Measurements from ENCODE around the gene ASAP3. TPM values are rescaled to one million over a fixed set of nuclear protein-coding genes. Genes with fewer than 3 reads are reported as not detected.

The ASAP3 gene
- total and polyA plus RNA-seq, 12 donors: 22.4 to 122 (median 77.3) TPM

GRCh38 chr1:23478896-23479665 lies 4.9 kb downstream of the ASAP3 start:
- Histone ChIP-seq H3K27me3 (no peaks in the 10 kb centered on the region), H3K4me3 (no peak overlapping the region), H3K27ac (peak overlapping the region; percentile 32 to 80 (median 75)), H3K9me3 (replicated peaks in 1 of 3) (no peaks in the 10 kb centered on the region), H3K36me3 (replicated peaks in 1 of 2) (no peaks in the 10 kb centered on the region), H3K4me1 (replicated peaks in 1 of 2) (peaks cover 19 to 35% of the 10 kb centered on the region in 2 donors)
- intact Hi-C loops (cut with DNase I): no loop called here
- peak in 1 of 2 donors; percentile 80 for TF ChIP-seq POLR2A (IDR thresholded peaks at IDR 0.05)
- TF ChIP-seq, protein P1, sequence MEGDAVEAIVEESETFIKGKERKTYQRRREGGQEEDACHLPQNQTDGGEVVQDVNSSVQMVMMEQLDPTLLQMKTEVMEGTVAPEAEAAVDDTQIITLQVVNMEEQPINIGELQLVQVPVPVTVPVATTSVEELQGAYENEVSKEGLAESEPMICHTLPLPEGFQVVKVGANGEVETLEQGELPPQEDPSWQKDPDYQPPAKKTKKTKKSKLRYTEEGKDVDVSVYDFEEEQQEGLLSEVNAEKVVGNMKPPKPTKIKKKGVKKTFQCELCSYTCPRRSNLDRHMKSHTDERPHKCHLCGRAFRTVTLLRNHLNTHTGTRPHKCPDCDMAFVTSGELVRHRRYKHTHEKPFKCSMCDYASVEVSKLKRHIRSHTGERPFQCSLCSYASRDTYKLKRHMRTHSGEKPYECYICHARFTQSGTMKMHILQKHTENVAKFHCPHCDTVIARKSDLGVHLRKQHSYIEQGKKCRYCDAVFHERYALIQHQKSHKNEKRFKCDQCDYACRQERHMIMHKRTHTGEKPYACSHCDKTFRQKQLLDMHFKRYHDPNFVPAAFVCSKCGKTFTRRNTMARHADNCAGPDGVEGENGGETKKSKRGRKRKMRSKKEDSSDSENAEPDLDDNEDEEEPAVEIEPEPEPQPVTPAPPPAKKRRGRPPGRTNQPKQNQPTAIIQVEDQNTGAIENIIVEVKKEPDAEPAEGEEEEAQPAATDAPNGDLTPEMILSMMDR (IDR thresholded peaks at IDR 0.05): no peak
- WGBS, 4 donors: 27 to 39% (median 31%) methylated on average over 9 of the region's 9 CpGs
- peak; percentile 78 to 97 (median 95) for DNase-seq

DNA sequence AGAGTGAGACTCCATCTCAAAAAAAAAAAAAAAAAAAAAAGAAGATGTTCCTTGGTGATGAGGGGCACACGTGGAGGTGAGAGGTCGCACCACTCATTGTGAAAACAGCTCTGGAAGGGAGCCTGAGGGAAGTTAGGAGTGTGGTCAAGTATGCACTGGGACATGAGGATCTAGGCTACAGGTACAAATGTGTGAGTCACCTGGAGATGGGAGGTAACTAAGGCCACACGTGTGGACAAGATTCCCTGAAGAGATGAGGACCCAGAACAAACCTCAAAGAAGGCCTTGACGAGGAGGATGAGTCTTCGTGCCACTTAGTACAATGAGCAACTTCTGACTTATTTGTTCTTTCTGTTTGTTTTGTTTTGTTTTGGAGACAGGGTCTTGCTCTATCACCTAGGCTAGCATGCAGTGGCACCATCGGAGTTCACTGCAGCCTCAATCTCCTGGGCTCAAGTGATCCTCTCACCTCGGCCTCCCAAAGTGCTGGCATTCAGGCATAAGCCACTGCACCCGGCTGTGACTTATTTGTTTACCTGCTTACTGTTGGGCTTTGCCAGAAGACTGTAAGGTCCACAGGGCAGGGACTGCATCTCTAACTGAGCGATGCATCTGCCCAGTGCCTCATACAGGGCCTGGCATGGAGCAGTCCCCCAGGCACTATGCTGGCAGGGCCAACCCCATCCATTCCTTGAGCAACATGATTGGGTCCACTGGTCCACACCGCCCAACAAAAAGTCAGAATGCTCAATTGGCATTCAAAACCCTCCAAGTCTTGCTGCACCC lies 6.4 kb downstream of the ASAP3 start:
- TF ChIP-seq, protein P1 (IDR thresholded peaks at IDR 0.05): no peak
- no peak for TF ChIP-seq POLR2A (IDR thresholded peaks at IDR 0.05)
- Histone ChIP-seq H3K4me3 (no peak overlapping the region), H3K4me1 (replicated peaks in 1 of 2) (peaks cover 15 to 36% of the 10 kb centered on the region in 2 donors), H3K9me3 (replicated peaks in 1 of 3) (no peaks in the 10 kb centered on the region), H3K27me3 (no peaks in the 10 kb centered on the region), H3K36me3 (replicated peaks in 1 of 2) (no peaks in the 10 kb centered on the region), H3K27ac (no peak overlapping the region)
- no peak for DNase-seq
- intact Hi-C loops (cut with DNase I): no loop called here
- 76 to 91% (median 84%) methylated on average over 9 to 10 of the region's 10 CpGs for WGBS, 4 donors

DNA sequence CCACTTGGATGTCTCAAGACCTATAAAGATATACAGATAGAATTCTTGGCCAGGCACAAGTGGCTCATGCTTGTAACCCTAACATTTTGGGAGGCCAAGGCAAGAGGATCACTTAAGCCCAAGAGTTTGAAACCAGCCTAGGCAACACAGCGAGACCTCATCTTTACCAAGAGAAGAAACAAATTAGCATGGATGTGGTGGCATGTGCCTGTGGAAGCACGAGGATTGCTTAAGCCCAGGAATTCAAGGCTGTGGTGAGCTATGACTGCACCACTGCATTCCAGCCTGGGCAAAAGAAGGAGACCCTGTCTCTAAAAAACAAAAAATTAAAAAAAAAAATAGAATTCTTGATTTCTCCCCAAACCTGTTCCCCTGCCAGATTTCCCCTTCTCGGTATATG lies 8.3 kb downstream of the ASAP3 start:
- 62 to 79% (median 68%) methylated on average over 3 of the region's 3 CpGs for WGBS, 4 donors
- Histone ChIP-seq H3K27me3 (no peaks in the 10 kb centered on the region), H3K9me3 (replicated peaks in 1 of 3) (no peaks in the 10 kb centered on the region), H3K27ac (peak overlapping the region in 1 of 5 donors; percentile 59), H3K4me1 (replicated peaks in 1 of 2) (peaks cover 15 to 36% of the 10 kb centered on the region in 2 donors), H3K36me3 (replicated peaks in 1 of 2) (no peaks in the 10 kb centered on the region), H3K4me3 (no peak overlapping the region)
- intact Hi-C loops (cut with DNase I): no loop called here
- DNase-seq: no peak
- TF ChIP-seq, protein P1 (IDR thresholded peaks at IDR 0.05): no peak
- TF ChIP-seq POLR2A (IDR thresholded peaks at IDR 0.05): no peak

DNA sequence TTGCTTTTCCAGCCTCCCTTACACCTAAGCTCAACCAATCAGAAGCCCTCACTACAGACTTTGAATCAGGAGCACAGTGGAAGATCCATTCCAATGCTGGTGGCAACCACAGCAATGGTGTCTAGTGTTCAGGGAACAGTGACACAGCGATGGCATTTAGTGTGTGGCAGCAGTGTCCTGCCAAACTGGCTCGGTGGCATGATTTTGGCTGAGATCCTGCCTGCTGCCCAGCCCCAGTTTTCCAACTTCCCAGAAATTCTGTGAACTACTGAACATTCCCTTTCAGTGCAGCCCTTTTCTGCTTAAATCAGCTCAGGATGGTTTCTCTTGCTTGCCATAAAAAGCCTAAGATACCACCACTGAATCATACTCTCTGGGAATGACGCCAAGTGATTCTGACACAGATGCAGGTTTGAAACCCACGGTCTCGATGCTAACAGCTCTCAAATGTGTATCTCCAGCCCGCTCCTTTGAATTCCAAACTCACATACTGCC lies 8.8 kb downstream of the ASAP3 start:
- peaks cover 15 to 40% of the 10 kb centered on the region in 2 donors for H3K4me1 ChIP-seq (replicated peaks in 1 of 2)
- H3K27me3 ChIP-seq: no peaks in the 10 kb centered on the region
- peak in 5 of 7 donors; percentile 50 to 76 (median 73) for DNase-seq
- peak overlapping the region in 2 of 5 donors; percentile 59 to 71 for H3K27ac ChIP-seq
- no peaks in the 10 kb centered on the region for H3K9me3 ChIP-seq (replicated peaks in 1 of 3)
- H3K4me3 ChIP-seq: no peak overlapping the region
- 39 to 56% (median 47%) methylated on average over 5 to 6 of the region's 6 CpGs for WGBS, 4 donors
- TF ChIP-seq, protein P1 (IDR thresholded peaks at IDR 0.05): no peak
- TF ChIP-seq POLR2A (IDR thresholded peaks at IDR 0.05): no peak
- intact Hi-C loops (cut with DNase I): no loop called here
- H3K36me3 ChIP-seq (replicated peaks in 1 of 2): no peaks in the 10 kb centered on the region

Measured in adrenal gland (tissue), 12 donors.